Esophagus (tissue), 2 donors: ENCODE results near the gene BATF3. TPM values are rescaled to one million over a fixed set of nuclear protein-coding genes. Genes with fewer than 3 reads are reported as not detected.

Experiments
- H3K27ac ChIP-seq, 2 donors: one replicate each; pipeline ENCODE4 v1.5.1; 2013; ENCODE audit warnings: low read depth in 2 of 2, mild to moderate bottlenecking in 2 of 2, inconsistent platforms in 1 of 2, low read length in 1 of 2, moderate library complexity in 1 of 2
- H3K27me3 ChIP-seq, 2 donors: one replicate each; pipeline ENCODE4 v1.6.1; 2013; ENCODE audit warnings: low read length in 2 of 2, control low read depth in 1 of 2, mild to moderate bottlenecking in 1 of 2; ENCODE audit not compliant: insufficient read depth in 2 of 2, control insufficient read depth in 1 of 2
- H3K36me3 ChIP-seq, 2 donors: one replicate each; pipeline ENCODE4 v1.6.1; 2013; ENCODE audit warnings: low read length in 1 of 2; ENCODE audit not compliant: control insufficient read depth in 2 of 2, insufficient read depth in 2 of 2
- H3K4me1 ChIP-seq, 2 donors: one replicate each; pipeline ENCODE4 v1.6.1; 2013; ENCODE audit warnings: low read length in 1 of 2; ENCODE audit not compliant: control insufficient read depth in 2 of 2, insufficient read depth in 2 of 2
- H3K4me3 ChIP-seq, 2 donors: one replicate each; pipeline ENCODE4 v1.5.1; 2013; ENCODE audit warnings: low read length in 2 of 2, mild to moderate bottlenecking in 2 of 2, low read depth in 1 of 2, moderate library complexity in 1 of 2
- H3K9me3 ChIP-seq, 2 donors: one replicate each; pipeline ENCODE4 v1.6.1; 2013; ENCODE audit warnings: mild to moderate bottlenecking in 2 of 2, low read depth in 1 of 2, low read length in 1 of 2, moderate library complexity in 1 of 2; ENCODE audit not compliant: control insufficient read depth in 2 of 2, insufficient read depth in 1 of 2
- WGBS, 2 donors: extraction: QIAGEN DNeasy Blood & Tissue Kit; methylation state at CpG; one replicate each; pipeline ENCODE4 v1.1.7; 2013; 5-methylcytosine and 5-hydroxymethylcytosine counted together
- polyA plus RNA-seq, 2 donors: library from polyadenylated mRNA; stranded (reverse); fragments of 200-250 nt; gene quantifications; one replicate each; pipeline ENCODE4 v1.2.3, GENCODE V29; 2013
- donor health status: healthy with polysubstance abuse.
- donor health status: Bipolar disorder and iron deficiency.

Gene BATF3
- polyA plus RNA-seq, 2 donors = 1.7 to 1.8 TPM

DNA sequence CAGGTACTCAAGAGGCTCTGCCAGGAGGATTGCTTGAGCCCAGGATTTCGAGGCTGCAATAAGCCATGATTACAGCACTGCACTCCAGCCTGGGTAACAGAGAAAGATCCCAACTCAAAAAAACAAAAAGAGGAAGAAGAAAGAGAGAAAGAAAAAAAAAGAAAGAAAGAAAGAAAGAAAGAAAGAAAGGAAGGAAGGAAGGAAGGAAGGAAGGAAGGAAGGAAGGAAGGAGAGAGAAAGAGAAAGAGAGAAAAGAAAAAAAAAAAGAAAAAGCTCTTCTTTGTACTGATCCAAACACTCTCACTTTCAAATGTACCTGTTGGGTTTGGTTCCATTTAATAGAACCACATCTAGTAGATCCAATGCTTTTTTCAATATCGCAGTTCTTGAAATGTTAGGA is 11.8 kb downstream of the BATF3 start:
- 92 to 94% methylated on average over 2 of the region's 2 CpGs for WGBS, 2 donors
- Histone ChIP-seq H3K27me3 (no peaks in the 10 kb centered on the region), H3K27ac (no peak overlapping the region), H3K9me3 (no peaks in the 10 kb centered on the region), H3K36me3 (no peaks in the 10 kb centered on the region), H3K4me3 (no peak overlapping the region), H3K4me1 (no peaks in the 10 kb centered on the region)

DNA sequence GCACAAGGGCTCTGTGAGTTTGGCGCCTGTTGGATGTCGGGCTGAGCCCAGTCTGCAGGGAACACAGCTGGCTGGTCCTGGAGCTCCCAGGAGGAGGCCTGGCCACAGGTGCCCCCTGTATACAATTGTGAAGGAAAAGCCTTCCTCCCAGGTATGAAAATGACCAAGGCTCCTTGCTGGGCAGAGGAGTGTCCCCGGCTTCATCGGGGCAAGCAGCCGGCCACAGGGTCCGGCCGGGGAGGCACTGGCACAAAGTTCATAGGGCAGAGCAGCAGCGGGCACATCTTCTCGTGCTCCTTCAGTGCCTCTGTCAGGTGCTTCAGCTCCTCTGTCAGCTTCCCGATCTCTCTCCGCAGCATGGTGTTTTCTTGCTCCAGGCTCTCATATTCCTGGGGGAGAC is 13.0 kb downstream of the BATF3 start:
- Histone ChIP-seq H3K27me3 (no peaks in the 10 kb centered on the region), H3K4me1 (no peaks in the 10 kb centered on the region), H3K36me3 (no peaks in the 10 kb centered on the region), H3K4me3 (no peak overlapping the region), H3K27ac (no peak overlapping the region), H3K9me3 (no peaks in the 10 kb centered on the region)
- WGBS, 2 donors = 92 to 95% methylated on average over 11 of the region's 11 CpGs

DNA sequence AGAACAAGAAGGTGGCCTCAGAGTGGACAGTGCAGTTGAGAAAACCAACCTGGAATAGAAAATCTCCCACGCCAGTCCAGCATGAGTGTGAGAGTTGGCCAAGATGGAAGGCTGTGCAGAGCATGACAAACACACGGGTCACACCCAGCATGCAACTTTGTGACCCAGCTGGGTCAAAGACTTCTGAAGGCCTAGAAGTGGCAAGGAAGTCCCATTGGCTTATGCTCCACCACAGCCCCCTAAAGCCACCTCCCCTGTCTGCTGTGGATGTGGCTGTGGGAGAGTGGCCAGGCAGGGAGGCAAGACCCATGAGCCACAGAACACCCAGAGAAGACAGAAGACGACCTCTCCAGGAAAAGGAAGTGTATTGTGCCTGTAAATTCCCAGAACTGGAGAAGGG is 13.6 kb downstream of the BATF3 start:
- WGBS, 2 donors = 77 to 79% methylated on average over 3 of the region's 3 CpGs

GRCh38 chr1:212685429-212685828 is 14.2 kb downstream of the BATF3 start:
- Histone ChIP-seq H3K4me3 (no peak overlapping the region), H3K27ac (no peak overlapping the region), H3K9me3 (no peaks in the 10 kb centered on the region), H3K4me1 (no peaks in the 10 kb centered on the region), H3K27me3 (no peaks in the 10 kb centered on the region), H3K36me3 (no peaks in the 10 kb centered on the region)
- 66 to 68% methylated on average over 2 of the region's 2 CpGs for WGBS, 2 donors

More for the DNA sequence above, 13.6 kb downstream of the BATF3 start:
- no peak overlapping the region for H3K4me3 ChIP-seq
- no peaks in the 10 kb centered on the region for H3K4me1 ChIP-seq
- H3K36me3 ChIP-seq = no peaks in the 10 kb centered on the region
- no peak overlapping the region for H3K27ac ChIP-seq
- no peaks in the 10 kb centered on the region for H3K9me3 ChIP-seq
- H3K27me3 ChIP-seq = no peaks in the 10 kb centered on the region

GRCh38 chr1:212684521-212685090 is 15.0 kb downstream of the BATF3 start:
- no peak overlapping the region for H3K27ac ChIP-seq

DNA sequence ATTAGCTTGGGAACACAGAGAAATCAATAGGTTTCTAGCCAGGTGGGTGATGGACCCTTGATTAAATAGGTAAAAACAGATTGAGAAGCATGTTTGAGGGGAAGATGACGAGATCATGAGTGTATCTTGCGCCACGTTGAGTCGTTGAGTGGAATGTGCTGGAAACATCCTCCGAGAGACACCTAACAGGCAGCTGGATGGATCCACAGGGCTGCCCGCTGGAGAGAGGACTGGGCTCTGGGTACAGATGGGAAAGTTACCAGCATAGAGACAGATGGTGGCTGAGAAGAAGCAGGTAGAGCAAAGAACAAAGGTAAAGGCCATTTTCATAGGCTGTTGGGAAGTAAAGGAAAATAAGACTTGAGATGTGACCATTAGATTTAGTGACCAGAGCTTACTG is 15.6 kb downstream of the BATF3 start:
- H3K27me3 ChIP-seq = no peaks in the 10 kb centered on the region
- H3K4me3 ChIP-seq = no peak overlapping the region
- no peaks in the 10 kb centered on the region for H3K4me1 ChIP-seq
- 87 to 93% methylated on average over 6 of the region's 6 CpGs for WGBS, 2 donors
- no peak overlapping the region for H3K27ac ChIP-seq
- no peaks in the 10 kb centered on the region for H3K9me3 ChIP-seq
- H3K36me3 ChIP-seq = no peaks in the 10 kb centered on the region

More at GRCh38 chr1:212684521-212685090, 15.0 kb downstream of the BATF3 start:
- H3K9me3 ChIP-seq = no peaks in the 10 kb centered on the region
- H3K4me1 ChIP-seq = no peaks in the 10 kb centered on the region
- no peaks in the 10 kb centered on the region for H3K36me3 ChIP-seq
- no peak overlapping the region for H3K4me3 ChIP-seq
- no peaks in the 10 kb centered on the region for H3K27me3 ChIP-seq
- WGBS, 2 donors = 90 to 97% methylated on average over 11 of the region's 11 CpGs

DNA sequence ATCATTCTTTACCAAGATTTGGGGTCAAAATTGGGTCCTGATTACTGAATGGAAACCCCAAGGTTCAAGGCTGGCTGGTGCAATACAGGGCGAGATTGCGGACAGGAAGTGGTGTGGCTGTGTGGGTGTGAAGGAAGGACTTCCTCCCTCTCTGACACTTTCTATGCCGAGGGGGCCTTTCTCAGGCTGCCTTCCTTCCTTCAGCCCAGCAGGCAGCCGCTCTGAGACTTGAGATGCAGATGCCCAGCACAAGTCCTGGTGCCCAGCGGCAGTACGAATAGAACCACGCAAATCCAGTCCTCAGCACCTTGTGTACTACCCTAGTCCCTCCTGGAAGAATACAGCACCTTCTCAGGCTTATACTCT is 16.3 kb downstream of the BATF3 start:
- Histone ChIP-seq H3K27ac (no peak overlapping the region), H3K4me3 (no peak overlapping the region), H3K9me3 (no peaks in the 10 kb centered on the region), H3K27me3 (no peaks in the 10 kb centered on the region), H3K4me1 (no peaks in the 10 kb centered on the region), H3K36me3 (no peaks in the 10 kb centered on the region)
- 67 to 74% methylated on average over 7 of the region's 7 CpGs for WGBS, 2 donors

GRCh38 chr1:212680680-212681389 is 18.8 kb downstream of the BATF3 start:
- Histone ChIP-seq H3K27ac (no peak overlapping the region), H3K36me3 (peaks cover 0 to 3% of the 10 kb centered on the region in 2 donors), H3K4me3 (no peak overlapping the region), H3K27me3 (no peaks in the 10 kb centered on the region), H3K4me1 (no peaks in the 10 kb centered on the region), H3K9me3 (no peaks in the 10 kb centered on the region)
- 33 to 34% methylated on average over 4 of the region's 4 CpGs for WGBS, 2 donors

GRCh38 chr1:212678456-212679410 is 20.9 kb downstream of the BATF3 start:
- Histone ChIP-seq H3K27ac (no peak overlapping the region), H3K9me3 (no peaks in the 10 kb centered on the region), H3K36me3 (peaks cover 0 to 3% of the 10 kb centered on the region in 2 donors), H3K4me3 (no peak overlapping the region), H3K27me3 (no peaks in the 10 kb centered on the region), H3K4me1 (no peaks in the 10 kb centered on the region)
- 63 to 66% methylated on average over 11 of the region's 11 CpGs for WGBS, 2 donors
